CD4-positive, alpha-beta T cell (primary cell): ENCODE data around the gene ZNF444. TPM values are rescaled to one million over a fixed set of nuclear protein-coding genes. Genes with fewer than 3 reads are reported as not detected.

Experiments used
- ATAC-seq: fragments of 200-7000 bp; cut with Tn5 transposase; one replicate; pipeline ENCODE4 v1.10.0; 2022; ENCODE audit warnings: mild to moderate bottlenecking; ENCODE audit not compliant: poor library complexity
- CTCF ChIA-PET: fragments of 350-600 bp; sonication (Branson Sonifier 250); formaldehyde crosslinking; loops from one replicate; lab custom pipeline; 2021; ENCODE audit warnings: antibody characterized with exemption, inconsistent platforms; lab: Charles Lee
- POLR2A ChIA-PET: fragments of 350-600 bp; sonication (Branson Sonifier 250); formaldehyde crosslinking; loops from one replicate; lab custom pipeline; 2021; ENCODE audit warnings: antibody characterized with exemption, inconsistent platforms; lab: Charles Lee
- DNase-seq, 14 experiments: peaks; one replicate each; pipeline ENCODE4 v3.0.0-alpha.2; 2013 to 2020; ENCODE audit warnings: mixed read lengths in 2 of 14
- H3K27ac ChIP-seq, 2 donors: one replicate each; pipeline versions ENCODE4 v1.5.1 to v1.7.0; 2013; ENCODE audit warnings: low read length in 2 of 2, low read depth in 1 of 2, mild to moderate bottlenecking in 1 of 2
- H3K27me3 ChIP-seq, 2 experiments: 1 replicate in 1 of 2; 2 replicates in 1 of 2; pipeline versions ENCODE4 v1.6.1 to v1.7.0; 2013; ENCODE audit warnings: low read length in 2 of 2, control low read depth in 1 of 2, mild to moderate bottlenecking in 1 of 2, moderate library complexity in 1 of 2; ENCODE audit not compliant: insufficient read depth in 2 of 2, control insufficient read depth in 1 of 2
- H3K36me3 ChIP-seq: one replicate; pipeline ENCODE4 v1.6.1; 2013; ENCODE audit warnings: low read length, control low read depth; ENCODE audit not compliant: insufficient read depth
- H3K4me1 ChIP-seq: one replicate; pipeline ENCODE4 v1.6.1; 2013; ENCODE audit warnings: low read length, control low read depth; ENCODE audit not compliant: insufficient read depth
- H3K4me3 ChIP-seq: one replicate; pipeline ENCODE4 v1.5.1; 2013; ENCODE audit warnings: mild to moderate bottlenecking, low read length, moderate library complexity
- H3K9me3 ChIP-seq, 2 experiments: 1 replicate in 1 of 2; 2 replicates in 1 of 2; pipeline versions ENCODE4 v1.6.1 to v1.7.0; 2013; ENCODE audit warnings: low read length in 2 of 2, mild to moderate bottlenecking in 2 of 2, control low read depth in 1 of 2, moderate library complexity in 1 of 2; ENCODE audit not compliant: control insufficient read depth in 1 of 2, insufficient read depth in 1 of 2
- H3K27ac Mint-ChIP-seq: one replicate; pipeline ENCODE4 v1.8.0; 2020; ENCODE audit warnings: mixed read lengths
- H3K27me3 Mint-ChIP-seq: one replicate; pipeline ENCODE4 v1.8.0; 2021; ENCODE audit warnings: mixed read lengths
- H3K36me3 Mint-ChIP-seq: one replicate; pipeline ENCODE4 v1.8.0; 2021; ENCODE audit warnings: low read depth, mixed read lengths
- H3K4me1 Mint-ChIP-seq: one replicate; pipeline ENCODE4 v1.8.0; 2021; ENCODE audit warnings: low read depth, mixed read lengths
- H3K4me3 Mint-ChIP-seq: one replicate; pipeline ENCODE4 v1.8.0; 2020; ENCODE audit warnings: mild to moderate bottlenecking, mixed read lengths
- H3K9me3 Mint-ChIP-seq: one replicate; pipeline ENCODE4 v1.8.0; 2020; ENCODE audit warnings: mixed read lengths
- intact Hi-C, 2 experiments: fragments of 100-400 bp; cut with DNase I in 1 of 2; cut with micrococcal nuclease in 1 of 2; formaldehyde crosslinking; loops; one replicate each; pipeline versions ENCODE4 v1.15.1 to v1.9.0; 2023 to 2025; cut with DNase I, micrococcal nuclease
- total RNA-seq, 174 experiments: library from RNA in 2 of 174; stranded (reverse) in 2 of 174; gene quantifications; one replicate each; pipeline ENCODE4 v1.2.3 and lab custom pipeline; 2021 to 2026
- TF ChIP-seq, protein P1 (sequence below): fragments of 200-600 bp; IDR thresholded peaks from one replicate; pipeline ENCODE4 v1.8.0; 2022; ENCODE audit warnings: antibody characterized with exemption, mild to moderate bottlenecking

Gene ZNF444
- total RNA-seq, 2 experiments from 2014 or later: 13.5 TPM

DNA sequence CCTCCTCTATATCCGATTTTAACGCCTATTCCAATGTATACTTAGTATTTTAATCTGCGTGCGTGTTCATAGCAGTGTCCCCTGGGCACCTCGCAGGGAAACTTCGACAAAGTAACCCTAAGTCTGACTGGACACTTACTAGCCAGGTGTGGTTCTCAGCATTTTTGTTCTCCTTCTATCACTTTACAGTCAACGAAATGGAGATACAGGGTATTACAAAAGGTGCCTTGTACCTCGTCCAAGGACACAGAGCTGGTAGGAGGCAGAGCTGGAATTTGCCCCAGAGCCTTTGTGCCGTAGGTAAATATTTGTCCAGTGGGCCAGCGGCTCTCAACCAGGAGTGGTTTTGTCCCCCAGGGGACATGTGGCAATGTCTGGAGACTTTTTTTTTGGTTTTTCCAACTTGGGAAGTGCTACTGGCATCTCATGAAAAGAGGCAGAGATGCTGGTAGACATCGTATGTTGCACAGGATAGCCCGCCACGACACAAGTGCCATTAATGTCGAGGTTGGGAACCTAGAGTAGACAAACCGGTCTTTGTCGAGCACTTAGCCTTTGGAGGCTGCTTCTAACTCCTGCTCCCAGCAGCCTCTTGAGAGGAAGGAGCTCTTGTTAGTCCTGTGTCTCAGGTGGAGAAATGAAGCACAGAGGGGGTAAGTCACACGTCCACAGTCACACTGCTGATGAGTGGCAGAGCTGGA lies 1.1 kb downstream of the ZNF444 start:
- peaks cover 11% of the 10 kb centered on the region for H3K36me3 Mint-ChIP-seq
- no peaks in the 10 kb centered on the region for H3K9me3 ChIP-seq
- no peaks in the 10 kb centered on the region for H3K27me3 ChIP-seq
- ATAC-seq (no peak), DNase-seq (no peak)
- H3K27me3 Mint-ChIP-seq: no peaks in the 10 kb centered on the region
- POLR2A ChIA-PET: interaction anchor here (1.3 to 3.0 kb wide), 4 partner anchors 17 to 57 kb away, joined by 3 to 37 read pairs (median 11); partner anchors contain the start of gene ZNF787
- peak overlapping the region; percentile 70 for H3K4me3 ChIP-seq
- peaks cover 35% of the 10 kb centered on the region for H3K4me1 ChIP-seq
- peak overlapping the region; percentile 80 for H3K4me3 Mint-ChIP-seq
- intact Hi-C loops: loop anchor here in 1 of 2 experiments (5.0 to 10.0 kb wide), 2 partner anchors 35 to 453 kb away; partner anchors contain the start of gene ZNF71
- H3K27ac Mint-ChIP-seq: peak overlapping the region; percentile 85
- peak overlapping the region in 1 of 2 donors; percentile 14 for H3K27ac ChIP-seq
- peaks cover 37% of the 10 kb centered on the region for H3K4me1 Mint-ChIP-seq
- H3K36me3 ChIP-seq: peaks cover 11% of the 10 kb centered on the region
- TF ChIP-seq, protein P1, sequence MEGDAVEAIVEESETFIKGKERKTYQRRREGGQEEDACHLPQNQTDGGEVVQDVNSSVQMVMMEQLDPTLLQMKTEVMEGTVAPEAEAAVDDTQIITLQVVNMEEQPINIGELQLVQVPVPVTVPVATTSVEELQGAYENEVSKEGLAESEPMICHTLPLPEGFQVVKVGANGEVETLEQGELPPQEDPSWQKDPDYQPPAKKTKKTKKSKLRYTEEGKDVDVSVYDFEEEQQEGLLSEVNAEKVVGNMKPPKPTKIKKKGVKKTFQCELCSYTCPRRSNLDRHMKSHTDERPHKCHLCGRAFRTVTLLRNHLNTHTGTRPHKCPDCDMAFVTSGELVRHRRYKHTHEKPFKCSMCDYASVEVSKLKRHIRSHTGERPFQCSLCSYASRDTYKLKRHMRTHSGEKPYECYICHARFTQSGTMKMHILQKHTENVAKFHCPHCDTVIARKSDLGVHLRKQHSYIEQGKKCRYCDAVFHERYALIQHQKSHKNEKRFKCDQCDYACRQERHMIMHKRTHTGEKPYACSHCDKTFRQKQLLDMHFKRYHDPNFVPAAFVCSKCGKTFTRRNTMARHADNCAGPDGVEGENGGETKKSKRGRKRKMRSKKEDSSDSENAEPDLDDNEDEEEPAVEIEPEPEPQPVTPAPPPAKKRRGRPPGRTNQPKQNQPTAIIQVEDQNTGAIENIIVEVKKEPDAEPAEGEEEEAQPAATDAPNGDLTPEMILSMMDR: no peak
- CTCF ChIA-PET: interaction anchor here (0.6 kb wide), 1 partner anchor 29 kb away, joined by 3 read pairs; no protein-coding TSS in a partner anchor
- no peaks in the 10 kb centered on the region for H3K9me3 Mint-ChIP-seq

DNA sequence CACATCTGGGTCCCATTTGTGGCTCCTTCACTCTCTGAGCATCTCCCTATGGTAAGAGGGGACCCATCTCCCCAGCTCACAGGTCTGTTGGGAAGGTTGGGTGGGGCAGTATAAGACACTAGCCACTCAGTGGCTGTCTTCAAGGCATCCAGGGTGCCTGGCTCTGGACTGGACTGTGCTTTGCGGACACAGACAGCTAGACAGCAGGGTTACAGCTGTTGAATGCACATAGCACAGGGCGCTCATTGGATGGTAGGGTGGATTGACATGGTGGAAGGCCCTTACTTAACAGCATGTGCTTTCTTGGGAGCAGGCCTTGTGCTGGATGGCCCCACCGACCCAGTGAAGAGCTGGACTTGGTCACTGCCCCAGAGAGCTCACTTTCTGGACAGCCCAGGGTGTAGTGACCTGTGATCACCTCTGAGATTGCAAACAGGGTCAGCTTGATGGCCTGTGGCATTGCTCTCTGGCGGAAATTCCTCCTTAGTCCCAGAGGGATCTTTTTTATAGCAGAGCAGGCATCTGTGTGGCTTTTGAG lies 1.9 kb downstream of the ZNF444 start:
- no peak for DNase-seq
- H3K4me1 ChIP-seq: peaks cover 35% of the 10 kb centered on the region
- Mint-ChIP-seq H3K4me3 (peak overlapping the region; percentile 40), H3K27me3 (no peaks in the 10 kb centered on the region), H3K9me3 (no peaks in the 10 kb centered on the region), H3K36me3 (peaks cover 16% of the 10 kb centered on the region), H3K4me1 (peaks cover 37% of the 10 kb centered on the region), H3K27ac (peak overlapping the region; percentile 85)
- no peaks in the 10 kb centered on the region for H3K9me3 ChIP-seq
- ChIA-PET POLR2A (no interaction called here), CTCF (no interaction called here)
- no peaks in the 10 kb centered on the region for H3K27me3 ChIP-seq
- peaks cover 19% of the 10 kb centered on the region for H3K36me3 ChIP-seq
- no peak overlapping the region for H3K27ac ChIP-seq
- no peak overlapping the region for H3K4me3 ChIP-seq
- TF ChIP-seq, protein P1: no peak
- intact Hi-C loops: loop anchor here in 1 of 2 experiments (5.0 to 10.0 kb wide), 2 partner anchors 36 to 452 kb away; partner anchors contain the start of gene ZNF71
- no peak for ATAC-seq

GRCh38 chr19:56144376-56144775 lies 3.3 kb downstream of the ZNF444 start:
- Histone ChIP-seq H3K9me3 (no peaks in the 10 kb centered on the region), H3K27me3 (no peaks in the 10 kb centered on the region), H3K4me1 (peaks cover 35% of the 10 kb centered on the region), H3K4me3 (no peak overlapping the region), H3K36me3 (peaks cover 26% of the 10 kb centered on the region), H3K27ac (no peak overlapping the region)
- POLR2A ChIA-PET: no interaction called here
- peaks cover 37% of the 10 kb centered on the region for H3K4me1 Mint-ChIP-seq
- intact Hi-C loops: loop anchor here in 1 of 2 experiments (5.0 to 10.0 kb wide), 2 partner anchors 37 to 450 kb away; partner anchors contain the start of gene ZNF71
- peak overlapping the region; percentile 8 for H3K4me3 Mint-ChIP-seq
- ATAC-seq (no peak), DNase-seq (no peak)
- H3K9me3 Mint-ChIP-seq: no peaks in the 10 kb centered on the region
- TF ChIP-seq, protein P1: no peak
- no peak overlapping the region for H3K27ac Mint-ChIP-seq
- H3K27me3 Mint-ChIP-seq: no peaks in the 10 kb centered on the region
- H3K36me3 Mint-ChIP-seq: peaks cover 25% of the 10 kb centered on the region
- CTCF ChIA-PET: no interaction called here
